GM12872 (cell line): Measurements from ENCODE around the gene LIMCH1.

ENCODE experiments used
- CTCF ChIP-seq: IDR thresholded peaks from 3 replicates; pipeline ENCODE4 v1.5.1; 2011; ENCODE audit warnings: low read depth, mild to moderate bottlenecking, low read length, moderate library complexity; ENCODE audit not compliant: insufficient read depth

Gene LIMCH1

DNA sequence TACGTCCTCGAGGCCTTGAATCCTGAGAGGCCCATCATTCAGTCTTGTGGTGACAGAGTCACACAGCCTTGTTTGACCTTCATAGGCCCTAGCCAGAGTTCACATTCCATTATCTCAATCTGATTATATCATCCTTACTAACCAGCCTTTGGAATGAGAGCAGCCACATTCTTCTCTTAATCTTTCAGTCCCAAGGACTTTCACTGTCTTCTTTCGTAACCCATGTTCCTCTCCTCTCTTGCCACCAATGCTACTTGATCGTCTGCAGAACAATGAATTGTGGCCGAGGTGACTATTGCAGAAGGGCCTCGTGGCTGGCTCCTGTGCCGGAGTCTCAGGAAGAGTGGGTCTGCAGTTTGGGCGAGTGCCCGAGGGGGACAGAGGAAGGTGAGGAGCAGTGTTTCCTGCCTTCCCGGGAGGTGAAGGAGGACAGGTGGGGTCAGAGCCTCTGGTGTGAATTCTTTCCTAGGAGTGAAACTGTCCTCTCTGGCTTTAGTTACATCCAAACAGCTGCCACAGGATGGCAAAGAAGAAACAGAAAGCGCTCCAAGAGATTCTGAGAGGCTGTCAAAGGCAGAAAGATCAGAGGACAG is 94.6 kb downstream of the LIMCH1 start:
- no peak for TF ChIP-seq CTCF

DNA sequence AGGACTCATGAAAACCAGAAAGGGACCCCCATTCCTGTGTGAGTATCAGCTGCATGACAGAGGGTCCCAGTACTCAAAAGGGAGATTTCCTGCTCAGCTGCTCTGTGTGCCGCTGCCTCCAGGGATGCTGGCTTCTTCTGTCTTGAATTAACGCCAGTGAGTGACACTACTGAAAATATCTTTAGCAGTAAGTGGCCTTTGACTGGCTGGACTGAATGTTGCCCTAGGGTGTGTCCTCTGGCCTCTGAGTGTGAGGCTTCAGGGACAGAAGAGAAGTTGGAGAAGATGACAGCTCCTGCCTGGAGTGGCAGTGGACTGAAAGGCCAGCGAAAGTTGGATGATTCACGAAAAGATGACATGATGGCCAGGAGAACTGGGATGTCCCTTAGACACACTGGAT is 95.4 kb downstream of the LIMCH1 start:
- TF ChIP-seq CTCF = no peak

GRCh38 chr4:41635441-41635840 is 97.5 kb downstream of the LIMCH1 start:
- no peak for TF ChIP-seq CTCF

- TF ChIP-seq CTCF = no peak
These were observed 100.2 kb downstream of the LIMCH1 start for GRCh38 chr4:41638203-41638602.

DNA sequence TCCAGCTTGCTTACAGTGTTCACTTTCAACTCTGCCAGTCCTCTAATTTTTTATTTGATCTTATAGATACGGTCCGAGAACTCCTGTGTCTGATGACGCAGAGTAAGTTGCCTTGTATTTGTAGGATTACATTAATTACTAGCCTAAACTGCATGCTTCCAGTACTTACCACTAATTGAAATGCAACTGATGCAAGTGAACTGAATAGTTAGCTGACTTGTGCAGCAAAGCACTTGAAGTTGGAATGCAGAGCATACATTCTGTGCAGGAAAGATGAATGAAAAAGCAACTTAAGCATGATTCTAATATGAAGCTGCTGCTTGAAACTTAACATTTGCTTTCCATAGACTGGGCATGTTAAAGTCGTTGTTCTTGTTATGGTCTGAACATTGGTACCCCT is 100.9 kb downstream of the LIMCH1 start:
- TF ChIP-seq CTCF = no peak

DNA sequence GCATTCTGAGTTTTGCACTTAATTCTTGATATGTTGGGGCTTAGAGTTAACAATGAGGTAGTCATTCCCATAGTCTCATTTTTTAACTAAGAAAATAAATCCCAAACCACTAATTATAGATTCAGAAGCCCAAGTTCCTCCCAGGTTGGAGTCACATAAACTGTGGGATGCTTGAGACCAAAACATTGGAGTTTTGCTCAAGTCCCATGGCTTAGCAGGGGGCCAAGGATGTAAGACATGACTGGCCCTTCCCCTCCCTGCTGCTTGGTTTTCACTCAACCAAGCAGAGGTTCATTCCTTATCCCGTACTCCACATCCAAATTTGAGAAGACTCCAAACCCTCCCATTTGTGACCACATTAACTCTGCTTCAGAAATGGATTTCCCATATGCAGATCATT is 101.3 kb downstream of the LIMCH1 start:
- TF ChIP-seq CTCF = no peak

GRCh38 chr4:41640906-41641305 is 102.9 kb downstream of the LIMCH1 start:
- TF ChIP-seq CTCF = no peak
